ENCODE data around the gene FXYD7. TPM values are rescaled to one million over a fixed set of nuclear protein-coding genes. Genes with fewer than 3 reads are reported as not detected.

The FXYD7 gene
- total and polyA plus RNA-seq, 2 of the 13 experiments (the other 11 are each of a cell fraction or from before 2014, with no cell fraction given): 0.55 TPM; not detected in 1

DNA sequence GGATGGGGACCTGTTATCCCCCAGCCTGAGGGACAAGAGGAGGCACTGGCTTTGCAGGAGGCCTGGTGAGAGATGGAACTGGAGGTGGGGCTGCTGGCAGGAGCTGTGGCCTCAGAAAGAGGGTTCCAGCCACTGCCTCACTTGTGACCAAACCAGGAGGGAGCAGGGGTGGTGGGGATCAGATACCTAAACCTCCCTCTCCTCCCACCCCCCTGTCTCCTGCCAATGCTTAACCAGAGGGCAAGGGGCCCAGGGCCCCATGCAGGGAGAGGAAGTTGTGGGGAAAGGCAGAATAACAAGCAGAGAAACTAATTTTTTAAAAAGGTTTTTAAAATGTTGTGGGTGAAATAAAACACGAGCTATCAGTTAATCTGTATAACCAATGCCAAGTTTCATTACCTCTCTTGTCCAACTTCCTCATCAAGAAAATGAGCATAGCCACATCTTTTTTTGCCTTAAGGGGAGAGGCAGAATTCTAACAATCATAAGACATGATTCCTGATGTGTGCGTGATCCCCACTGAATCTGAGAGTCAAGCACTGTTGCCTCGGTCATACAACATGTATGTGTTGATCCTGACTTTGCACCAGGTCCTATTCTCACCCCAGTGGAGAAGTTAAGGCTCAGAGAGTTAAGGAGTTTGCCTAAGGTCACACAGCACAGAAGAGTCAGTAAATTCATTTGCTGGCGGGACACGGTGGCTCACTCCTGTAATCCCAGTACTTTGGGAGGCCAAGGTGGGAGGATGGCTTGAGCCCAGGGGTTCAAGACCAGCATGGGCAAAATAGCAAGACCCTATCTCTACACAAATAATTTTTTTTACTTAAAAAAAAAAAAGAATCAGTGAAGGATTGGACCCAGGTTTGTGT is 24.4 kb downstream of the FXYD7 start:
- BruUV-seq (replicated peaks): no TSS peak
- Histone ChIP-seq H2AFZ (ENCODE audit: low read length) (no peak overlapping the region), H3K27me3 (ENCODE audit: control insufficient read depth in 1 of 2, insufficient read depth in 2 of 2, low read length in 2 of 2) (no peaks in the 10 kb centered on the region; a peak in 1 of 5 replicates), H3K9ac (ENCODE audit: insufficient read depth, low read depth, low read length) (no peak overlapping the region), H3K4me1 (ENCODE audit: insufficient read depth, low read length) (no peaks in the 10 kb centered on the region), H3K27ac (ENCODE audit: extremely low read length, insufficient read depth, low read length) (no peak overlapping the region), H3K4me3 (replicated peaks in 1 of 3; ENCODE audit: insufficient read depth in 1 of 3, low read depth in 2 of 3, low read length in 3 of 3) (no peak overlapping the region), H3K9me3 (ENCODE audit: low read length) (peaks cover 20% of the 10 kb centered on the region; the same call in 1 of the 2 replicates), H3K79me2 (ENCODE audit: insufficient read depth, low read length) (no peaks in the 10 kb centered on the region), H3K4me2 (ENCODE audit: low read depth, low read length) (no peak overlapping the region), H4K20me1 (ENCODE audit: insufficient read depth, low read length) (no peaks in the 10 kb centered on the region), H3K36me3 (replicated peaks in 1 of 2; ENCODE audit: control insufficient read depth in 1 of 2, insufficient read depth in 2 of 2, low read length in 2 of 2) (no peaks in the 10 kb centered on the region)
- POLR2A ChIA-PET: no interaction called here
- ATAC-seq (no peak), DNase-seq (ENCODE audit: low spot score) (no peak), FAIRE-seq (no peak)
- intact Hi-C loops (cut with micrococcal nuclease; ENCODE audit: unreplicated experiment): no loop called here
- TF ChIP-seq ZSCAN31 (CRISPR knock-in tag; IDR thresholded peaks at IDR 0.05; ENCODE audit: low read depth) (no peak), EHMT2 (IDR thresholded peaks at IDR 0.05; ENCODE audit: borderline replicate concordance, low read depth, low read length) (no peak)
- in situ Hi-C loops (cut with HindIII; ENCODE audit: extremely low pct_ligation_motif_present, low pct_unique_long_range_greater_than_20kb): no loop called here
- WGBS (ENCODE audit: low lambda C conversion rate): 15% methylated on average over 5 of the region's 5 CpGs
- CTCF ChIA-PET (ENCODE audit: low intra/inter-chr PET ratio, low total read pairs): no interaction called here

DNA sequence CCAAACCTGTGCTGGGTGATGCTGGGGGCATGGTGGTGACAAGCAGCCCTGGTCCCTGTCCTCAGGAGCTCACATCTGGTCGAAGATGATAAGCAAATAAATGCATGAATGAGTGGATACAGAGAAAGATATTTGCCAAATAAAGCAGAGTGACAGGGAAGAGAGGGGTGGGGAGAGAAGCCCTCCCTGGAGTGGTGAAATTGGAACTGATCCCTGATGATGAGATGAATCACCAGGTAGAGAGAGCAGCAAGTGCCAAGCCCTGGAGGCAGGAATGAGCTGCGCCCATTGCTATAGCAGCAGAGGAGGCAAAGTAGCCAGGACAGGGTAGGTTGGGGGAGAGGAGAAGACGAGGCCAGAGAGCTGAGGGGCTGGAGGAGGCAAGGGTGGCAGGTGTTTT is 25.1 kb downstream of the FXYD7 start:
- no peak overlapping the region for H3K27ac ChIP-seq (ENCODE audit: extremely low read length, insufficient read depth, low read length)
- peaks cover 20% of the 10 kb centered on the region; the same call in 1 of the 2 replicates for H3K9me3 ChIP-seq (ENCODE audit: low read length)
- H3K27me3 ChIP-seq (ENCODE audit: control insufficient read depth in 1 of 2, insufficient read depth in 2 of 2, low read length in 2 of 2): no peaks in the 10 kb centered on the region; a peak in 1 of 5 replicates
- H2AFZ ChIP-seq (ENCODE audit: low read length): no peak overlapping the region
- no peaks in the 10 kb centered on the region for H4K20me1 ChIP-seq (ENCODE audit: insufficient read depth, low read length)
- no TSS peak for BruUV-seq (replicated peaks)
- no peaks in the 10 kb centered on the region for H3K4me1 ChIP-seq (ENCODE audit: insufficient read depth, low read length)
- FAIRE-seq: no peak
- no peaks in the 10 kb centered on the region for H3K79me2 ChIP-seq (ENCODE audit: insufficient read depth, low read length)
- no peak for ATAC-seq
- CTCF ChIA-PET (ENCODE audit: low intra/inter-chr PET ratio, low total read pairs): no interaction called here
- no peak overlapping the region for H3K9ac ChIP-seq (ENCODE audit: insufficient read depth, low read depth, low read length)
- POLR2A ChIA-PET: no interaction called here
- in situ Hi-C loops (cut with HindIII; ENCODE audit: extremely low pct_ligation_motif_present, low pct_unique_long_range_greater_than_20kb) (no loop called here), intact Hi-C loops (cut with micrococcal nuclease; ENCODE audit: unreplicated experiment) (no loop called here)
- H3K4me3 ChIP-seq (replicated peaks in 1 of 3; ENCODE audit: insufficient read depth in 1 of 3, low read depth in 2 of 3, low read length in 3 of 3): no peak overlapping the region
- H3K36me3 ChIP-seq (replicated peaks in 1 of 2; ENCODE audit: control insufficient read depth in 1 of 2, insufficient read depth in 2 of 2, low read length in 2 of 2): no peaks in the 10 kb centered on the region
- H3K4me2 ChIP-seq (ENCODE audit: low read depth, low read length): no peak overlapping the region
- 41% methylated on average over 3 of the region's 3 CpGs for WGBS (ENCODE audit: low lambda C conversion rate)
- DNase-seq (ENCODE audit: low spot score): no peak
- TF ChIP-seq KAT2B (IDR thresholded peaks at IDR 0.05; ENCODE audit: borderline replicate concordance, low read depth, low read length) (no peak), MIER3 (CRISPR knock-in tag; IDR thresholded peaks at IDR 0.05; ENCODE audit: borderline replicate concordance) (no peak), ZNF180 (CRISPR knock-in tag; IDR thresholded peaks at IDR 0.05; ENCODE audit: borderline replicate concordance, low read depth) (no peak), JUNB (CRISPR knock-in tag; IDR thresholded peaks at IDR 0.05; ENCODE audit: borderline replicate concordance) (no peak), MEF2D (CRISPR knock-in tag; IDR thresholded peaks at IDR 0.05) (no peak), RFXANK (CRISPR knock-in tag; IDR thresholded peaks at IDR 0.05) (no peak), ZNF841 (CRISPR knock-in tag; IDR thresholded peaks at IDR 0.05; ENCODE audit: borderline replicate concordance) (no peak), ZNF234 (CRISPR knock-in tag; conservative IDR thresholded peaks at IDR 0.05) (no peak)
- TF ChIP-seq, protein P1, sequence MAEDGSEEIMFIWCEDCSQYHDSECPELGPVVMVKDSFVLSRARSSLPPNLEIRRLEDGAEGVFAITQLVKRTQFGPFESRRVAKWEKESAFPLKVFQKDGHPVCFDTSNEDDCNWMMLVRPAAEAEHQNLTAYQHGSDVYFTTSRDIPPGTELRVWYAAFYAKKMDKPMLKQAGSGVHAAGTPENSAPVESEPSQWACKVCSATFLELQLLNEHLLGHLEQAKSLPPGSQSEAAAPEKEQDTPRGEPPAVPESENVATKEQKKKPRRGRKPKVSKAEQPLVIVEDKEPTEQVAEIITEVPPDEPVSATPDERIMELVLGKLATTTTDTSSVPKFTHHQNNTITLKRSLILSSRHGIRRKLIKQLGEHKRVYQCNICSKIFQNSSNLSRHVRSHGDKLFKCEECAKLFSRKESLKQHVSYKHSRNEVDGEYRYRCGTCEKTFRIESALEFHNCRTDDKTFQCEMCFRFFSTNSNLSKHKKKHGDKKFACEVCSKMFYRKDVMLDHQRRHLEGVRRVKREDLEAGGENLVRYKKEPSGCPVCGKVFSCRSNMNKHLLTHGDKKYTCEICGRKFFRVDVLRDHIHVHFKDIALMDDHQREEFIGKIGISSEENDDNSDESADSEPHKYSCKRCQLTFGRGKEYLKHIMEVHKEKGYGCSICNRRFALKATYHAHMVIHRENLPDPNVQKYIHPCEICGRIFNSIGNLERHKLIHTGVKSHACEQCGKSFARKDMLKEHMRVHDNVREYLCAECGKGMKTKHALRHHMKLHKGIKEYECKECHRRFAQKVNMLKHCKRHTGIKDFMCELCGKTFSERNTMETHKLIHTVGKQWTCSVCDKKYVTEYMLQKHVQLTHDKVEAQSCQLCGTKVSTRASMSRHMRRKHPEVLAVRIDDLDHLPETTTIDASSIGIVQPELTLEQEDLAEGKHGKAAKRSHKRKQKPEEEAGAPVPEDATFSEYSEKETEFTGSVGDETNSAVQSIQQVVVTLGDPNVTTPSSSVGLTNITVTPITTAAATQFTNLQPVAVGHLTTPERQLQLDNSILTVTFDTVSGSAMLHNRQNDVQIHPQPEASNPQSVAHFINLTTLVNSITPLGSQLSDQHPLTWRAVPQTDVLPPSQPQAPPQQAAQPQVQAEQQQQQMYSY (CRISPR knock-in tag; IDR thresholded peaks at IDR 0.05): no peak
- TF ChIP-seq, protein P2, sequence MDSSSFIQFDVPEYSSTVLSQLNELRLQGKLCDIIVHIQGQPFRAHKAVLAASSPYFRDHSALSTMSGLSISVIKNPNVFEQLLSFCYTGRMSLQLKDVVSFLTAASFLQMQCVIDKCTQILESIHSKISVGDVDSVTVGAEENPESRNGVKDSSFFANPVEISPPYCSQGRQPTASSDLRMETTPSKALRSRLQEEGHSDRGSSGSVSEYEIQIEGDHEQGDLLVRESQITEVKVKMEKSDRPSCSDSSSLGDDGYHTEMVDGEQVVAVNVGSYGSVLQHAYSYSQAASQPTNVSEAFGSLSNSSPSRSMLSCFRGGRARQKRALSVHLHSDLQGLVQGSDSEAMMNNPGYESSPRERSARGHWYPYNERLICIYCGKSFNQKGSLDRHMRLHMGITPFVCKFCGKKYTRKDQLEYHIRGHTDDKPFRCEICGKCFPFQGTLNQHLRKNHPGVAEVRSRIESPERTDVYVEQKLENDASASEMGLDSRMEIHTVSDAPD (CRISPR knock-in tag; IDR thresholded peaks at IDR 0.05): no peak

All from HepG2 (cell line).